H1 (cell line): ENCODE results near the gene TMIGD1. TPM values are rescaled to one million over a fixed set of nuclear protein-coding genes. Genes with fewer than 3 reads are reported as not detected.

ENCODE experiments used
- polyA plus RNA-seq, 7 experiments: library from polyadenylated mRNA; depleted of rRNA in 3 of 7; stranded (reverse) in 5 of 7; unstranded in 2 of 7; fragments of >200 nt in 5 of 7; fragments of 200-250 nt in 2 of 7; gene quantifications; 1 replicate in 5 of 7; 2 replicates in 1 of 7; 4 replicates in 1 of 7; pipeline versions ENCODE4 v1.2.1 to v1.2.3, GENCODE V29; 2011 to 2013; ENCODE audit warnings: missing spikeins in 2 of 7, mixed read lengths in 2 of 7
- total RNA-seq: library from RNA; stranded (reverse); fragmentation: NEBNext Ultra II Directional; extraction: Animal tissue kit (Norgen Biotek cat#: 25700); gene quantifications from 2 replicates; pipeline ENCODE4 v1.2.1, GENCODE V29; 2021
- TF ChIP-seq, protein P1 (sequence below): IDR thresholded peaks from 2 replicates; pipeline ENCODE4 v1.6.1; 2012; ENCODE audit warnings: low read length, inconsistent platforms

TMIGD1 gene
- total and polyA plus RNA-seq, 2 of the 8 experiments (the other 6 are each of a cell fraction or from before 2014, with no cell fraction given), result not detected

DNA sequence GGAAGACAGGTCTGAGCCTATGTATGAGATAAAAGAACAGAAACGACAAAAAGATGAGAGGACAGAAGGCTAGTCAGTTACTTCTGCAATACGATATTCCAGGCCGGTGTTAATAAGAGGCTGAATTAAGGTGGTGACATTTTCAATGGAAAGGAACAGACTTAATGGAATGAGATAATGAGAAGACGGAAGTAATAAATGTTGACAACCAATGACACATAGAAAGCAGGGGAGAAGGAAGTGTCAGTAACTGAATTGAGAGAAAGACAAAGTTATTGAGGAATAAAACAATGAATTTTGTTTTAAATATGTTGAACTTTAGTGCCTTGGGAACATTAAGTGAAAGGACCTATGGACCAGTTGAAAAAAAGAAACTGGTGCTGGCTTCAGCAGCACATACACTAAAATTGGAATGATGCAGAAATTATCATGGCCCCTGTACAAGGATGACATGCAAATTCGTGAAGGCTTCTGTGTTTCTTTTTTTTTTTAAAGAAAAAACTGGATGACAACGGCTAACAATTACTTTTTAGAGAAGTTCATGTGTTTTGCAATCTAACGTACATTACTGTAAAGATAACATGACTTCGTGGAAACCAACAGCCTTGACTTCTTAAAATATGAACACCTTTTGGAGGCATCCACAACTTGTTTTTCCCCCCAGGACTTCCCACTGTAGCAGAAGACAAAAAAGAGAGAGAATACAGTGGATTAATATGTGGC lies 26.4 kb upstream of the TMIGD1 start (continued):
- TF ChIP-seq, protein P1, sequence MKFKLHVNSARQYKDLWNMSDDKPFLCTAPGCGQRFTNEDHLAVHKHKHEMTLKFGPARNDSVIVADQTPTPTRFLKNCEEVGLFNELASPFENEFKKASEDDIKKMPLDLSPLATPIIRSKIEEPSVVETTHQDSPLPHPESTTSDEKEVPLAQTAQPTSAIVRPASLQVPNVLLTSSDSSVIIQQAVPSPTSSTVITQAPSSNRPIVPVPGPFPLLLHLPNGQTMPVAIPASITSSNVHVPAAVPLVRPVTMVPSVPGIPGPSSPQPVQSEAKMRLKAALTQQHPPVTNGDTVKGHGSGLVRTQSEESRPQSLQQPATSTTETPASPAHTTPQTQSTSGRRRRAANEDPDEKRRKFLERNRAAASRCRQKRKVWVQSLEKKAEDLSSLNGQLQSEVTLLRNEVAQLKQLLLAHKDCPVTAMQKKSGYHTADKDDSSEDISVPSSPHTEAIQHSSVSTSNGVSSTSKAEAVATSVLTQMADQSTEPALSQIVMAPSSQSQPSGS, result no peak
